HL-60 (cell line): ENCODE results near the gene LARP1.

Experiments
- DNase-seq, 2 experiments: peaks; one replicate each; pipeline ENCODE4 v3.0.0-alpha.2; 2010 to 2020; ENCODE audit warnings: low read depth in 1 of 2, low spot score in 1 of 2
- H3K27ac ChIP-seq: fragments of 250-450 bp; sonication (Bioruptor Pico); replicated peaks from 2 replicates; pipeline ENCODE4 v1.5.1; 2020; ENCODE audit warnings: mild to moderate bottlenecking, moderate library complexity
- H3K27me3 ChIP-seq: fragments of 250-450 bp; sonication (Bioruptor Pico); 2 replicates; pipeline ENCODE4 v1.5.1; 2021; ENCODE audit warnings: mild to moderate bottlenecking, moderate library complexity; ENCODE audit not compliant: insufficient read depth, poor library complexity, severe bottlenecking
- H3K4me3 ChIP-seq: replicated peaks from 2 replicates; pipeline ENCODE4 v1.5.1; 2011; ENCODE audit warnings: mild to moderate bottlenecking, control low read depth, low read length; ENCODE audit not compliant: insufficient read depth
- GABPA ChIP-seq: IDR thresholded peaks from 2 replicates; pipeline ENCODE4 v1.6.1; 2012; ENCODE audit warnings: low read depth
- POLR2AphosphoS5 ChIP-seq: IDR thresholded peaks from 2 replicates; pipeline ENCODE4 v1.6.1; 2012; ENCODE audit warnings: low read depth
- SPI1 ChIP-seq: IDR thresholded peaks from 2 replicates; pipeline ENCODE4 v1.6.1; 2012; ENCODE audit warnings: low read depth, mild to moderate bottlenecking, borderline replicate concordance
- TF ChIP-seq, protein P1 (sequence below): IDR thresholded peaks from 2 replicates; pipeline ENCODE4 v1.6.1; 2012; ENCODE audit warnings: low read depth; ENCODE audit not compliant: insufficient replicate concordance
- TF ChIP-seq, protein P2 (sequence below): IDR thresholded peaks from one replicate; pipeline ENCODE4 v1.5.1; 2011; ENCODE audit warnings: low read length, control low read depth, inconsistent platforms; ENCODE audit not compliant: insufficient read depth

Gene LARP1

DNA sequence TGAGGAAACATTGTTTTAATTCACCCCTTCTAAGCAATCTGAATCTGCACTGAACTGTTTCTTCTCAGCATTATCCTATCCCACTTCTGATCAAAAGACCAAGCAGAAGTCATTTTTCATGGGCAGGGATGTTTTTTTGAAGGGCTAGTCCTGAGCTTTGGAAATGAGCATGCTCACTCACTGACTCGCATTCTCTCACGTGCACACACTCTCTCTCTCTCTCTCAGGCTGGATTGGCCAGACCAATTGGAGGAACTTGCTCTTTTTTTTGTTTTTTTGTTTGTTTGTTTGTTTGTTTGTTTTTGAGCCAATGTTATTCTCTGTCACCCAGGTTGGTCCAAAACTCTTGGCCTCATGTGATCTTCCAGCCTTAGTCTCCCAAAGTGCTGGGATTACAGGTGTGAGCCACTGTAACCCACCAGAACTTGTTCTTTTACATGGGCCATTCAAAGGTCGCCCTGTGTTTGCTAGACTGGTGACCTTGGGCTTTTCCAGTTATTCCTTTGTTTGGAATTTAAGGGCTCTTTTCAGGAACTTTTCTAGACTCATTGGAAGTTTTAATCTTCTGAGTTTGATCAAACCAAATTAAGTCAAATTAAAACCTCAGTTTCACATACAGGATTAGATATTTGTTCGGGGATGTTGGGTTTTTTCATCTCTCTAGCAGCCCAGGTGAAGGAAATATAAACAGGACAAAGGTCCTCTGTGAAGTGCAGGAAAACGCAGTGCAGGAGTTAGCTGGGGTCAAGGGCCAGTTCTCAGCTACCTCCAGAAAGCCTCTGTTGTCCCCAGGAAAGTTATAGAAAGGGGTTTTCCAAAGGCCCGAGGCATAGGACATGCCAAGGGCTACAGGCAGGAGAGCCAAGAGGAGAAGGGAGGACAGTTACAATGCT, 82.1 kb downstream of the LARP1 start:
- H3K27ac ChIP-seq = no peak overlapping the region
- TF ChIP-seq, protein P1, sequence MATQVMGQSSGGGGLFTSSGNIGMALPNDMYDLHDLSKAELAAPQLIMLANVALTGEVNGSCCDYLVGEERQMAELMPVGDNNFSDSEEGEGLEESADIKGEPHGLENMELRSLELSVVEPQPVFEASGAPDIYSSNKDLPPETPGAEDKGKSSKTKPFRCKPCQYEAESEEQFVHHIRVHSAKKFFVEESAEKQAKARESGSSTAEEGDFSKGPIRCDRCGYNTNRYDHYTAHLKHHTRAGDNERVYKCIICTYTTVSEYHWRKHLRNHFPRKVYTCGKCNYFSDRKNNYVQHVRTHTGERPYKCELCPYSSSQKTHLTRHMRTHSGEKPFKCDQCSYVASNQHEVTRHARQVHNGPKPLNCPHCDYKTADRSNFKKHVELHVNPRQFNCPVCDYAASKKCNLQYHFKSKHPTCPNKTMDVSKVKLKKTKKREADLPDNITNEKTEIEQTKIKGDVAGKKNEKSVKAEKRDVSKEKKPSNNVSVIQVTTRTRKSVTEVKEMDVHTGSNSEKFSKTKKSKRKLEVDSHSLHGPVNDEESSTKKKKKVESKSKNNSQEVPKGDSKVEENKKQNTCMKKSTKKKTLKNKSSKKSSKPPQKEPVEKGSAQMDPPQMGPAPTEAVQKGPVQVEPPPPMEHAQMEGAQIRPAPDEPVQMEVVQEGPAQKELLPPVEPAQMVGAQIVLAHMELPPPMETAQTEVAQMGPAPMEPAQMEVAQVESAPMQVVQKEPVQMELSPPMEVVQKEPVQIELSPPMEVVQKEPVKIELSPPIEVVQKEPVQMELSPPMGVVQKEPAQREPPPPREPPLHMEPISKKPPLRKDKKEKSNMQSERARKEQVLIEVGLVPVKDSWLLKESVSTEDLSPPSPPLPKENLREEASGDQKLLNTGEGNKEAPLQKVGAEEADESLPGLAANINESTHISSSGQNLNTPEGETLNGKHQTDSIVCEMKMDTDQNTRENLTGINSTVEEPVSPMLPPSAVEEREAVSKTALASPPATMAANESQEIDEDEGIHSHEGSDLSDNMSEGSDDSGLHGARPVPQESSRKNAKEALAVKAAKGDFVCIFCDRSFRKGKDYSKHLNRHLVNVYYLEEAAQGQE = no peak
- TF ChIP-seq POLR2AphosphoS5 (no peak), SPI1 (no peak), GABPA (no peak)
- TF ChIP-seq, protein P2, sequence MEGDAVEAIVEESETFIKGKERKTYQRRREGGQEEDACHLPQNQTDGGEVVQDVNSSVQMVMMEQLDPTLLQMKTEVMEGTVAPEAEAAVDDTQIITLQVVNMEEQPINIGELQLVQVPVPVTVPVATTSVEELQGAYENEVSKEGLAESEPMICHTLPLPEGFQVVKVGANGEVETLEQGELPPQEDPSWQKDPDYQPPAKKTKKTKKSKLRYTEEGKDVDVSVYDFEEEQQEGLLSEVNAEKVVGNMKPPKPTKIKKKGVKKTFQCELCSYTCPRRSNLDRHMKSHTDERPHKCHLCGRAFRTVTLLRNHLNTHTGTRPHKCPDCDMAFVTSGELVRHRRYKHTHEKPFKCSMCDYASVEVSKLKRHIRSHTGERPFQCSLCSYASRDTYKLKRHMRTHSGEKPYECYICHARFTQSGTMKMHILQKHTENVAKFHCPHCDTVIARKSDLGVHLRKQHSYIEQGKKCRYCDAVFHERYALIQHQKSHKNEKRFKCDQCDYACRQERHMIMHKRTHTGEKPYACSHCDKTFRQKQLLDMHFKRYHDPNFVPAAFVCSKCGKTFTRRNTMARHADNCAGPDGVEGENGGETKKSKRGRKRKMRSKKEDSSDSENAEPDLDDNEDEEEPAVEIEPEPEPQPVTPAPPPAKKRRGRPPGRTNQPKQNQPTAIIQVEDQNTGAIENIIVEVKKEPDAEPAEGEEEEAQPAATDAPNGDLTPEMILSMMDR = no peak
- H3K27me3 ChIP-seq = no peaks in the 10 kb centered on the region
- no peak for DNase-seq
- H3K4me3 ChIP-seq = no peak overlapping the region

DNA sequence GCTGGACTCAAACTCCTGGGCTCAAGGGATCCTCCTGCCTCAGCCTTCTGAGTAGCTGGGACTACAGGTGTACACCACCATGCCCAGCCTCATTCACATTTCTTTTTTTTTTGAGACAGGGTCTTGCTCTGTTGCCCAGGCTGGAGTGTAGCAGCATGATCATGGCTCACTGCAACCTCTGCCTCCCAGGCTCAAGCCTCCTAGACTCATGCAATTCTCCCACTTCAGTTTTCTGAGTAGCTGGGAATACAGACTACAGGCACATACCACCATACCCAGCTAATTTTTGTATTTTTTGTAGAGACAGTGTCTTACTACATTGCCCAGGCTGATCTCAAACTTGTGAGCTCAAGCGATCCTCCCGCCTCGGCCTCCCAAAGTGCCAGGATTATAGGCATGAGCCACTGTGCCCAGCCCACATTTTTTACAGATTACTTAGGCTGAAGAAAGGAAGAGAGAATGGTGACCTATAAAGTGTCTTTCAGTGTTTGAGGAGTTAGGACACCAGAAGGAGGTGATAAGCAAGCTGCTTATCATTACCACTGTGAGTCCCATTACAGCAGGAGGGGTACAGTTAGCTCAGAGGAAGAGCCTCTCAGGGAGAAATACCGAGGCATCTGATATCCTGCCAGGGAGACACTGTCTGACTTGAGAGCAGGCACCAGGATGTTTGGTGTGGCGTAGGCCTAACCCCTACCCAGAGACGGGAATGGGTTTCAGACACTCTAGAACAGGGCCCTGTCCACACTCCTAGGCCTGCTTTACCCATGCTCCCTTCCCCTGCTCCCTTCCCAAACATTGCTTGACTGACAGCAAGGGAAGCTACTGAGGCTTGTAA, 85.5 kb downstream of the LARP1 start:
- H3K27me3 ChIP-seq = no peaks in the 10 kb centered on the region
- no peak for DNase-seq
- TF ChIP-seq POLR2AphosphoS5 (no peak), SPI1 (no peak), GABPA (no peak)
- TF ChIP-seq, protein P1 = no peak
- TF ChIP-seq, protein P2 = no peak
- no peak overlapping the region for H3K27ac ChIP-seq
- no peak overlapping the region for H3K4me3 ChIP-seq

DNA sequence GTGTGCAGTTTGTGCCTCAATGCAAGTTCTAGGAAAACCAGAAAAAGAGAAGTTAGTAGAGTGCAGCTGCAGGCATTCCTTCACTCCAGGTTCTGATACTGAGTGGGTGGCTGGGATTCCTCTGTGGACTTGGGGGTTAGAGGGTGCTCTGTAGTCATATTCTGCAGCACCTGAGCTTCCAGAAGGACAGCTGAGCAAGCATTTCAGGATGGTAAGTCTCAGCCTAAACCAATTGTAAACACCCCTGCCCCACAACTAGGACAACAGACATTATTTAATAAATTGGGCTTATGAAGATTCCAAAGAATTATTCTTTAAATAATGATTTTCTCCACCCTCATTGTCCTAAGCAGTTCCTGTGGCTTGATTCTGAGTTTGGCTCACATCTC, 86.1 kb downstream of the LARP1 start:
- no peak for DNase-seq
- Histone ChIP-seq H3K27ac (no peak overlapping the region), H3K27me3 (no peaks in the 10 kb centered on the region), H3K4me3 (no peak overlapping the region)
- TF ChIP-seq POLR2AphosphoS5 (no peak), GABPA (no peak), SPI1 (no peak)
- TF ChIP-seq, protein P2 = no peak
- TF ChIP-seq, protein P1 = no peak
